Mesothelial cell of epicardium (in vitro differentiated cells): ENCODE results near the gene SLC9A4. TPM values are rescaled to one million over a fixed set of nuclear protein-coding genes. Genes with fewer than 3 reads are reported as not detected.

Experiments used
- DNase-seq, 2 experiments: peaks; one replicate each; pipeline ENCODE4 v3.0.0; 2021; ENCODE audit warnings: low spot score in 2 of 2; ENCODE audit not compliant: unreplicated experiment in 2 of 2
- H3K27ac Mint-ChIP-seq: 2 replicates; pipeline ENCODE4 v1.8.0; 2021; ENCODE audit warnings: mixed read lengths
- H3K27me3 Mint-ChIP-seq: 2 replicates; pipeline ENCODE4 v1.8.0; 2021; ENCODE audit warnings: low read depth, mixed read lengths
- H3K36me3 Mint-ChIP-seq: 2 replicates; pipeline ENCODE4 v1.8.0; 2021; ENCODE audit warnings: mixed read lengths
- H3K4me1 Mint-ChIP-seq: 2 replicates; pipeline ENCODE4 v1.8.0; 2021; ENCODE audit warnings: mixed read lengths
- H3K4me3 Mint-ChIP-seq: 2 replicates; pipeline ENCODE4 v1.8.0; 2021; ENCODE audit warnings: mild to moderate bottlenecking, moderate library complexity, mixed read lengths
- H3K9me3 Mint-ChIP-seq: 2 replicates; pipeline ENCODE4 v1.8.0; 2021; ENCODE audit warnings: mixed read lengths
- CTCF ChIP-seq: fragments of 200-600 bp; sonication (generic); IDR thresholded peaks from one replicate; pipeline ENCODE4 v1.5.0; 2021; ENCODE audit warnings: antibody characterized with exemption; ENCODE audit not compliant: unreplicated experiment
- total RNA-seq: library from RNA; stranded (reverse); gene quantifications from 3 replicates; pipeline ENCODE4 v1.2.1, GENCODE V29; 2021

The SLC9A4 gene
- total RNA-seq, 1 donor from 2014 or later: 0.07 TPM

GRCh38 chr2:102515851-102516250 lies 42.8 kb downstream of the SLC9A4 start:
- no peak for DNase-seq
- no peaks in the 10 kb centered on the region for H3K36me3 Mint-ChIP-seq
- H3K4me3 Mint-ChIP-seq: no peak overlapping the region
- H3K27ac Mint-ChIP-seq: no peak overlapping the region
- TF ChIP-seq CTCF: no peak
- no peaks in the 10 kb centered on the region for H3K27me3 Mint-ChIP-seq
- H3K9me3 Mint-ChIP-seq: no peaks in the 10 kb centered on the region
- H3K4me1 Mint-ChIP-seq: peaks cover 23% of the 10 kb centered on the region

- no peak overlapping the region for H3K4me3 Mint-ChIP-seq
- H3K27me3 Mint-ChIP-seq: no peaks in the 10 kb centered on the region
- H3K27ac Mint-ChIP-seq: no peak overlapping the region
- no peaks in the 10 kb centered on the region for H3K36me3 Mint-ChIP-seq
- DNase-seq: no peak
- no peaks in the 10 kb centered on the region for H3K9me3 Mint-ChIP-seq
- peaks cover 23% of the 10 kb centered on the region for H3K4me1 Mint-ChIP-seq
- TF ChIP-seq CTCF: no peak
Observed at GRCh38 chr2:102518170-102518569, 45.1 kb downstream of the SLC9A4 start.

- peaks cover 13% of the 10 kb centered on the region for H3K4me1 Mint-ChIP-seq
- no peaks in the 10 kb centered on the region for H3K36me3 Mint-ChIP-seq
- peak; percentile 49 for TF ChIP-seq CTCF
- H3K9me3 Mint-ChIP-seq: no peaks in the 10 kb centered on the region
- H3K27ac Mint-ChIP-seq: no peak overlapping the region
- H3K4me3 Mint-ChIP-seq: no peak overlapping the region
- no peaks in the 10 kb centered on the region for H3K27me3 Mint-ChIP-seq
- DNase-seq: no peak
Observed at GRCh38 chr2:102520009-102520408, 47.0 kb downstream of the SLC9A4 start.

- Mint-ChIP-seq H3K4me3 (no peak overlapping the region), H3K36me3 (no peaks in the 10 kb centered on the region)
- no peak for DNase-seq
Observed at GRCh38 chr2:102520801-102521200, 47.8 kb downstream of the SLC9A4 start.

GRCh38 chr2:102522162-102522561 lies 49.1 kb downstream of the SLC9A4 start:
- Mint-ChIP-seq H3K36me3 (no peaks in the 10 kb centered on the region), H3K27ac (no peak overlapping the region), H3K9me3 (no peaks in the 10 kb centered on the region), H3K4me1 (peaks cover 2% of the 10 kb centered on the region), H3K4me3 (no peak overlapping the region), H3K27me3 (no peaks in the 10 kb centered on the region)
- no peak for TF ChIP-seq CTCF
- no peak for DNase-seq

More at GRCh38 chr2:102520801-102521200, 47.8 kb downstream of the SLC9A4 start:
- H3K9me3 Mint-ChIP-seq: no peaks in the 10 kb centered on the region
- no peak for TF ChIP-seq CTCF
- no peaks in the 10 kb centered on the region for H3K27me3 Mint-ChIP-seq
- H3K4me1 Mint-ChIP-seq: peaks cover 8% of the 10 kb centered on the region
- H3K27ac Mint-ChIP-seq: no peak overlapping the region

GRCh38 chr2:102522890-102523289 lies 49.9 kb downstream of the SLC9A4 start:
- Mint-ChIP-seq H3K9me3 (no peaks in the 10 kb centered on the region), H3K27ac (no peak overlapping the region), H3K4me1 (no peaks in the 10 kb centered on the region), H3K36me3 (no peaks in the 10 kb centered on the region), H3K27me3 (peaks cover 3% of the 10 kb centered on the region), H3K4me3 (no peak overlapping the region)
- no peak for DNase-seq
- TF ChIP-seq CTCF: no peak
